Heart left ventricle (tissue), 13 donors: Measurements from ENCODE around the gene APOBEC4.

Experiments used
- POLR2A ChIP-seq, 2 donors: fragments of 450-650 bp; IDR thresholded peaks; one replicate each; pipeline ENCODE4 v1.6.1; 2017; ENCODE audit warnings: antibody characterized with exemption in 2 of 2, mild to moderate bottlenecking in 2 of 2, moderate library complexity in 2 of 2
- TF ChIP-seq, protein P1 (sequence below), 12 donors: fragments of 200-600 bp; sonication (generic) in 4 of 12; IDR thresholded peaks; one replicate each; pipeline versions ENCODE4 v1.5.0 to v1.8.0; 2018 to 2022; ENCODE audit warnings: antibody characterized with exemption in 12 of 12, mild to moderate bottlenecking in 5 of 12
- donor health status: ischemic (EF 13 %, LVEDD 7.1; RV severe dilation, severe dysfunction).
- donor health status: DM: no; HTN: yes; CAD: no.
- donor health status: DM: no; HTN: no; CAD: no.
- donor health status: ischemic (EF 25% LVEDD 6.9; RV normal size, moderate dysfunction).
- donor health status: ischemic (EF 25% LVEDD 5.7; RV mildly dilated, moderate dysfunction).
- donor health status: ischemic (EF 35%, LVEDD 5.7; RV mildly dilated, moderate dysfunction).
- donor health status: nonischemic (EF 11% LVEDD 7.7; RV severe dilation, severe dysfunction).
- donor health status: DM: yes; HTN: yes; CAD: no.
- donor health status: PGD.
- donor health status: ischemic (EF 29% LVEDD 5.4; RV normal size, mild dysfunction).
- donor health status: nonischemic (EF 23%, LVEDD 6.1; RV moderate dilation, normal function).

DNA sequence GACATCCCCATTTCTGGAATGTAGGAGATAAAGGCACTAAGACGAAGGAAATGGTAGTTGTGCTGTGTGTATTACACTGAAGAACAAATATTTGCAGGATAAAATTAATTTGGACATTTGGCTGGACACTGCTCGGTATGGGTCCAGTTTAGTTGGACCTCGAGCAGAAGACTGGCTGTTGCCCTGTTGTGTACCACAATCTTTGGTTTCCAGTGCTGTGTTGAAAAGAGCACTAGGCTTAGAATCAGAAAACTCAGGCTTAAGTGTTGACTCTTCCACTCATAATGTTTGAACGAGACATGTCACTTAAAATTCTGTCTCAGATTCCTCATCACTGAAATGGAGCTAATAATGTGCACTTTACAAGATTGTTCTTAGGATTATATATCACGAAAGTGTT lies 16.3 kb downstream of the APOBEC4 start:
- TF ChIP-seq POLR2A (IDR thresholded peaks at IDR 0.05) = no peak
- TF ChIP-seq, protein P1, sequence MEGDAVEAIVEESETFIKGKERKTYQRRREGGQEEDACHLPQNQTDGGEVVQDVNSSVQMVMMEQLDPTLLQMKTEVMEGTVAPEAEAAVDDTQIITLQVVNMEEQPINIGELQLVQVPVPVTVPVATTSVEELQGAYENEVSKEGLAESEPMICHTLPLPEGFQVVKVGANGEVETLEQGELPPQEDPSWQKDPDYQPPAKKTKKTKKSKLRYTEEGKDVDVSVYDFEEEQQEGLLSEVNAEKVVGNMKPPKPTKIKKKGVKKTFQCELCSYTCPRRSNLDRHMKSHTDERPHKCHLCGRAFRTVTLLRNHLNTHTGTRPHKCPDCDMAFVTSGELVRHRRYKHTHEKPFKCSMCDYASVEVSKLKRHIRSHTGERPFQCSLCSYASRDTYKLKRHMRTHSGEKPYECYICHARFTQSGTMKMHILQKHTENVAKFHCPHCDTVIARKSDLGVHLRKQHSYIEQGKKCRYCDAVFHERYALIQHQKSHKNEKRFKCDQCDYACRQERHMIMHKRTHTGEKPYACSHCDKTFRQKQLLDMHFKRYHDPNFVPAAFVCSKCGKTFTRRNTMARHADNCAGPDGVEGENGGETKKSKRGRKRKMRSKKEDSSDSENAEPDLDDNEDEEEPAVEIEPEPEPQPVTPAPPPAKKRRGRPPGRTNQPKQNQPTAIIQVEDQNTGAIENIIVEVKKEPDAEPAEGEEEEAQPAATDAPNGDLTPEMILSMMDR (IDR thresholded peaks at IDR 0.05) = no peak
